A549 (cell line): Measurements from ENCODE around the gene LSP1.

ENCODE experiments used
- EP300 ChIP-seq, 2 experiments: fragments of >200 bp; sonication (Bioruptor Twin); formaldehyde crosslinking; IDR thresholded peaks; 2 replicates in 1 of 2; 3 replicates in 1 of 2; pipeline ENCODE4 v1.6.1; 2016 to 2017
- POLR2AphosphoS2 ChIP-seq: conservative IDR thresholded peaks from 2 replicates; pipeline ENCODE4 v1.6.1; 2012; ENCODE audit warnings: low read length, improper control_type of control experiment, inconsistent platforms
- RAD21 ChIP-seq, 2 experiments: fragments of >200 bp in 1 of 2; sonication (Bioruptor Twin) in 1 of 2; formaldehyde crosslinking in 1 of 2; IDR thresholded peaks in 1 of 2; conservative IDR thresholded peaks in 1 of 2; 2 replicates in 1 of 2; 3 replicates in 1 of 2; pipeline ENCODE4 v1.6.1; 2012 to 2018; ENCODE audit warnings: inconsistent platforms in 1 of 2
- RFX5 ChIP-seq: fragments of 450-650 bp; IDR thresholded peaks from 2 replicates; pipeline ENCODE4 v1.7.1; 2014; ENCODE audit warnings: antibody characterized with exemption, mild to moderate bottlenecking, moderate library complexity
- USF2 ChIP-seq: fragments of 450-650 bp; IDR thresholded peaks from 2 replicates; pipeline ENCODE4 v1.6.1; 2014; ENCODE audit warnings: antibody characterized with exemption
- TF ChIP-seq, protein P1 (sequence below): fragments of >200 bp; sonication (Bioruptor Twin); formaldehyde crosslinking; IDR thresholded peaks from 3 replicates; pipeline ENCODE4 v1.5.1; 2016

DNA sequence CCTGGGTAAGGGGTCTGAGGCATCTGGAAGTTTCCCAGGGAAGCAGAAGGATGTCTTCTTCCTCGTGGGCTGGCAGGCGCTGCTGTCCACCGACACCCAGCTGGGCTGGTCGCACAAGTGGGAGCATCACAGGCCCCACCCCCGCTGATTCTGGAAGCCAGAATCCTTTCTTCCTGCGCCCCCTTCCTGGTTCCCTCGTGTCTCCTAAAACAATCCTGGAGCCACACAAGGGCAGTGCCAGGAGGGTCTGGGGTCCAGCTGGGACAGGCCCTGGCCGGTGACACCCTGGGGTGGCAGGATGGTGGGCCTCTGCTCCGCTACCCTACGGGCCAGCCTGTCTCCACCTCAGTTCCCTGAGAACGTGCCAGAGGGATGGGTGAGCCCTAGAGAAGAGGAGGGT lies 4.2 kb downstream of the LSP1 start:
- TF ChIP-seq RFX5, result no peak
- TF ChIP-seq, protein P1, sequence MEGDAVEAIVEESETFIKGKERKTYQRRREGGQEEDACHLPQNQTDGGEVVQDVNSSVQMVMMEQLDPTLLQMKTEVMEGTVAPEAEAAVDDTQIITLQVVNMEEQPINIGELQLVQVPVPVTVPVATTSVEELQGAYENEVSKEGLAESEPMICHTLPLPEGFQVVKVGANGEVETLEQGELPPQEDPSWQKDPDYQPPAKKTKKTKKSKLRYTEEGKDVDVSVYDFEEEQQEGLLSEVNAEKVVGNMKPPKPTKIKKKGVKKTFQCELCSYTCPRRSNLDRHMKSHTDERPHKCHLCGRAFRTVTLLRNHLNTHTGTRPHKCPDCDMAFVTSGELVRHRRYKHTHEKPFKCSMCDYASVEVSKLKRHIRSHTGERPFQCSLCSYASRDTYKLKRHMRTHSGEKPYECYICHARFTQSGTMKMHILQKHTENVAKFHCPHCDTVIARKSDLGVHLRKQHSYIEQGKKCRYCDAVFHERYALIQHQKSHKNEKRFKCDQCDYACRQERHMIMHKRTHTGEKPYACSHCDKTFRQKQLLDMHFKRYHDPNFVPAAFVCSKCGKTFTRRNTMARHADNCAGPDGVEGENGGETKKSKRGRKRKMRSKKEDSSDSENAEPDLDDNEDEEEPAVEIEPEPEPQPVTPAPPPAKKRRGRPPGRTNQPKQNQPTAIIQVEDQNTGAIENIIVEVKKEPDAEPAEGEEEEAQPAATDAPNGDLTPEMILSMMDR, result no peak
- TF ChIP-seq EP300 (IDR thresholded peaks at IDR 0.05), result no peak
- no peak for TF ChIP-seq RAD21 (conservative IDR thresholded peaks at IDR 0.05 in 1 of 2, IDR thresholded peaks at IDR 0.05 in 1 of 2)
- no peak for TF ChIP-seq USF2
- TF ChIP-seq POLR2AphosphoS2, result no peak
